Activated CD8-positive, alpha-beta memory T cell treated with anti-CD3 and anti-CD28 coated beads, Interleukin-2, amount 50 U/mL, for 1 hour (primary cell): Measurements from ENCODE around the gene DDRGK1.
"Not testable (repeated sequence)": the region's sequence is repeated elsewhere in the genome, so short reads cannot be mapped to it uniquely, and the experiment has no call there.

Source experiments
- DNase-seq: peaks from one replicate; pipeline ENCODE4 v3.0.0-alpha.2; 2020; ENCODE audit errors: extremely low read depth

Gene DDRGK1

DNA sequence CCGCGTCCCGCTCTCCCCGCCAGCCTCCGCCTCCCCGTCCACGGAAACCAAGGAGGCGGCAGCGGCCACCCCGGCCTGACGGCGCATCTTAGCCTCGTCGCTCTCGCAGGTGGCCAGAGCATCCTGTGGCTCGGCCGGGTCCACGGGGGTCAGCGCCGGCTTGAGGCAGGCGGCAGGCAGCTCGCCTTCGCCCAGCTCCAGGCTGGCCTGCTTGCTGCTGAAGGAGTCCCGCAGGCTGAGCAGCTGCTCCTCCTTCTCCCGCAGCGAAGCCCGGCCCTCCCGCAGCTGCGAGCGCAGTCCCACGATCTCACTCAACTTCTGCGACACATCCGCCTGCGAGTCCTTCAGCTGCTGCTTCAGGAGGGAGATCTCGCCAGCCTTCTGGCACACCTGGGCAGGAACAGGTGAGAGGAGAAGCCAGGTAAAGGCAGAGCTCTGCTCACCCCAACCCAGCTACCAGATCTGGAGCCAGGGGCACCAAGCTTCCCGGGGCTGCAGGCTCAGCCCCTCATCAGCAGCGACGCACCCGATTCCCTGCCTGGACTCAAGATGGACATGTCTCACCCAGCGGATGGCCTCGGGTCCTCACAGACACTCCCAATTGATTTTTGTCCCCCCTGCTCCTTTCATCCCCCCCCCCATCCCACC lies 39.6 kb downstream of the DDRGK1 start:
- DNase-seq = no peak

- DNase-seq = no peak
These were observed 40.3 kb downstream of the DDRGK1 start for GRCh38 chr20:3164043-3164762.

DNA sequence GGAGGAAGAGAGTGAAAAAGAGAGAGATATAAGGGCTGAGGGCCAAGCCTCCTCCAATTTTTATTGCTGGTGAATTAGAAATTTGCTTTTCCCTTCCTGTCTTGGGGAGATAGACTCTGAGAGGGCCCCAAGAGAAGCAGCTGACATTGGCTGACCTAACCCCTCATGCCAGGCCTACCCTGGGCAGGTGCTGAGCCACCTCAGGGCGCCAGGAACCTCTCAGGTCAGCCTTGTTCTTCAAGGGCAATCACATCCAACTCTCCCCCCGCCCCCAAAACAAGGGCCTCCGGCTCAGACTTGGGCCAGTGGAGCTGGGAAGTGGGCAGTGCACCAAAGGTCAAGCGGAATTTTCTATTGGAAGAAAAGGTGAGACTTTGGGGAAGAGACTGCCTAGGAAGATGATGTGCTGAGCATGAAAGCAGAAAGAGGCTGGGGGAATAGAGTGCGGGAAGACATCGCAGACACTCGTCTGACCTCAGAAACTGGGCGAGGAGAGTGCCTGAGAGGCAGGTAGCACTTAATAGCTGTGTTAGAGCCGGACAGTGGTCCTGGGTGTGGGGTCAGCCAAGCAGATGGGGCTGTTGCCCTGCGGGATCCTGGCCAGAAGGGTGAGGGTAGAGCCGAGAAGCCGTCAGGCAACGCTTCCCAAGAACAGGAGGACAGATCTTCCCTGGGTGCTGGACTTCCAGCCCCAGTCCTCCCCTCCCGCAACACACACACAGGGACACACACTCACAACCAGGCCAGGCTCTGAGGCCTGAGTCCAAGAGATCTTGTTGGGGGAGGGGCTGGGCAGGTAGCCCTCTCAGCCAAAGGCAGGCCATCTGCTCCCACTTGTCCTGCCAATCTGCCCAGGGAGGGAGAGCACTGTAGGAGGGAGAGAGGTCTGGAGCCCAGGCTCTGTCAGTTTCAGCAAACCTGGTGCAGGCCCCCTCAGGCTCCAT lies 41.1 kb downstream of the DDRGK1 start:
- DNase-seq = no peak

DNA sequence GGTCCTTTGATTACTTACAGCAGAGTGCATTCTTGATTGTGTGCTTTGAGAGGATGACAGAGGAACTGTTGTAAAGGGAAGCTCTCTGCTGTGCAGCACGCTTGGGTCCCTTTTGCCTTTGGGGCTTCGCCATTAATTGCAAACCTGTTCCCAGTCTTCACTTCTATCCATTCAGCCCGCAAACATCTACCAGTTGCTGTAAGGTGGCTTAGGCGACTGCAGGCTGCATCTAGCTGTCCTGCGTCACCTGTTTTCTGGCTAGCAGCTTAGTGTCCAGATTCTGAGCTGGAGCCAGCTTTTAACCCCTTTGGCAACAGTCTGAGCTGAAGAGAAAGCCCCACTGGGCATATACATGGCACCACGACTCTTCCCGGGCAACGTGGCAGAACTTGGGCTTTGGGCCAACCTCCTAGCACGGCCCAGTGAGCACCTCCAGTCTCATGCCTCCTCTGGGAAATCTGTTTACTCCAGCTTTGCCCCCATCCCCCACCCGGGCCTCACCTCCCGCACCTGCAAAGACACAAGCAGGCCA lies 42.3 kb downstream of the DDRGK1 start:
- no peak for DNase-seq

DNA sequence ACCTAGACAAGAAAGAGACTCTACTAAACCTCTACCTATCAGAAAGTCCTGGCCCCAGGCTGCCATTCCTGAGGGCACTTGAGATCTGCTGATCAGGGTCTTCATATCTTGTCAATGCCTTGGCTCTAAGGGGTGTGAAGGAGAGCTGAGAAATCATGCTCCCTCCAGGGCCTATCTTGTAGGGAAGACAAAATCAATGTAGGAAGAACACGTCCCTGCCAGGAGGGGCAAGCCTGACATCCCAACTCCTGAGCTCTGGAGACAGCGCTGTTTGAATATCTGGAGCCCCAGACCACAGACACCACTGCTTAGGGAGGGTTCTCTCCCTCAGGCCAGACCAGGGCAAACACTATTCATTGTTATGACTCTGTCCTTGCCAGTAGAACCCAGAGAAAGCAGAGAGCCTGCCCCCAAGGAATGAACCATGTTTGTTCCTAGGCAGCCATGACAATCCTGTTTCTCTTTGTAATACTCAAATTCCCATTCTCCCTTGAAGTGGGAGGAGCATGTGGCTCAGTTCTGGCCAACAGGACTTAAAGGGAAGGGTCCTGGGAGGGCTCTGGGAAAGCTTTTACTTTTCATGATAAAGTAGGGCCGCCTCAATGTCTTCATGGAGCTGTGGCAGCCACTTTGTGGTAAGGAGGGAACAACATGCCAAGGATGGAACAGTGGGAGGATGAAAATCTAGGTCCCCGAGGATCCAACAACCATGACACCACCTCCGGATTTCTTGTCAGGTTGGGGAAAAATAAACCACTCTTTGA lies 43.0 kb downstream of the DDRGK1 start:
- no peak for DNase-seq

DNA sequence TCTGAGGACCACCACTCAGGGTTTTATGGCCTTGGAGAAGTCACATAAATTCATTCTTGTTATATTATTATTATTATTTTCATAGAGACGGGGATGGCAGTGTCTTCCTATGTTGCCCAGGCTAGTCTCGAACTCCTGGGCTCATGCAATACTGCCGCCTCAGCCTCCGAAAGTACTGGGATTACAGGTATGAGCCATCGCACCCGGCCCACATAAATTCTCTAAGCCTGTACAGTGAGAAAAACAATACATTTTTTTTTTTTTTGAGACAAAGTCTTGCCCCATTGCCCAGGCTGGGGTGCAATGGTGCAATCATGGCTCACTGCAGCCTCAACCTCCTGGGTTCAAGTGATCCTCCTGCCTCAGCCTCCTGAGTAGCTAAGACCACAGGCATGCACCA lies 44.1 kb downstream of the DDRGK1 start:
- DNase-seq = no peak

GRCh38 chr20:3158968-3159431 lies 45.5 kb downstream of the DDRGK1 start:
- no peak for DNase-seq

- DNase-seq = no peak
These were observed 46.7 kb downstream of the DDRGK1 start for GRCh38 chr20:3157817-3158216.

GRCh38 chr20:3156811-3157619 lies 47.5 kb downstream of the DDRGK1 start:
- DNase-seq = no peak

DNA sequence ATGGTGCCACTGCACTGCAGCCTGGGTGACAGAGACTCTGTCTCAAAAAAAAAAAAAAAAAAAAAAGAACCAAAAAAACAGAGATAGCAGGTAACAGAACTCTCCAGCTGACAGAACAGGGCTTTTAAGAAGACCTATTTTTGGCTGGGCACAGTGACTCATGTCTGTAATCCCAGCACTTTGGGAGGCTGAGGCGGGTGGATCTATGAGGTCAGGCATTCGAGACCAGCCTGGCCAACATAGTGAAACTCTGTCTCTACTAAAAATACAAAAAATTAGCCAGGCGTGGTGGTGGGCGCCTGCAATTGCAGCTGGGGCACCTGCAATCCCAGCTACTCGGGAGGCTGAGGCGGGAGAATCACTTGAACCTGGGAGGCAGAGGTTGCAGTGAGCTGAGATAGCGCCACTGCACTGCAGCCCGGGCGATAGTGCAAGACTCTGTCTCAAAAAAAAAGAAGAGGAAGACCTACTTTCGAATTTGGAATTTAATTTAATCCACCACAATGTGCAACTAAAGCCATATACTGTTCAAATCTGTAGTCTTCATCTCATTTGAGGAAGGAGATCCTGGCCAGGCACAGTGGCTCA lies 52.3 kb downstream of the DDRGK1 start:
- not testable (repeated sequence) for DNase-seq

DNA sequence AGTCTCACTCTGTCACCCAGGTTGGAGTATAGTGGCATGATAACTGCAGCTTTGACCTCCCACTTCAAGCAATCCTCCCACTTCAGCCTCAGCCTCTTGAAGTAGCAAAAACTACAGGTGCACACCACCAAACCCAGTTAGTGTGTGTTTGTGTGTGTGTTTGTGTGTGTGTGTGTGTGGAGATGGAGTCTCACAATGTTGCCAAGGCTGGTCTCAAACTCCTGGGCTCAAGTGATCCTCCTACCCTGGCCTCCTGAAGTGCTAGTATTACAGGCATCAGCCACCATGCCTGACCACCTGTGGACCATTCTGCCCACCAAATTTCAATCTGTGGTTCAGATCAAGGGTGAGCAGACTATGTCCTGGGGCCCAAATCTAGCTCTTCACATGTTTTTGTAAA lies 53.6 kb downstream of the DDRGK1 start:
- DNase-seq = no peak

DNA sequence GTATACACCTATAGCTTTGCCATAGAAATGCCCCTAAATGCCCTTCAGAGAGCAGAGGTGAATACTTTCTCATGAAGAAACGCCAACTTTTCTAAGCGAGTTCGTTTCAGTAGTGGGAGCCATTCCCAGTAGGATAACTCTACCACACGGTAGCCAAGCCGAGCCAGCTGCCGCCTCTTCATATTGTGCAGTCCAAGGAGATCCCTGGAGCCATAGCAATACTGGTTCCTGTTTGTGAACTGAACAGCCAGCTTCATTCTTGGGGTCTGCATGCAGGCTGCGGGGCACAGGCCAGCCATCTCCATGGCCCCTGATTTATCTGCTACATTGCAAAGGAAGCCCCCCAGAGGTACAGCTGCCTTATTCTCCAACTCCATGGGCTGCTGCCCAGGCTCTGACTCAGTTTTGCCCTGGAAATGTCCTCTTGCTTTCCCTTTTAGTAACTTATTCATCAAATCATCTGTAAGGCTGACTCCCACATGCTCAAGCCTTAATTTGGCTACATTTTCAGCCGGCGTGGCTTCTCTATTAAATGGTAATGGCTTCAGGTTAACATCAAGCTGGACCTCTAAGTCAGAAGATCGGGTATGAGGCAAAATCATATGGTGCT lies 57.6 kb downstream of the DDRGK1 start:
- no peak for DNase-seq

DNA sequence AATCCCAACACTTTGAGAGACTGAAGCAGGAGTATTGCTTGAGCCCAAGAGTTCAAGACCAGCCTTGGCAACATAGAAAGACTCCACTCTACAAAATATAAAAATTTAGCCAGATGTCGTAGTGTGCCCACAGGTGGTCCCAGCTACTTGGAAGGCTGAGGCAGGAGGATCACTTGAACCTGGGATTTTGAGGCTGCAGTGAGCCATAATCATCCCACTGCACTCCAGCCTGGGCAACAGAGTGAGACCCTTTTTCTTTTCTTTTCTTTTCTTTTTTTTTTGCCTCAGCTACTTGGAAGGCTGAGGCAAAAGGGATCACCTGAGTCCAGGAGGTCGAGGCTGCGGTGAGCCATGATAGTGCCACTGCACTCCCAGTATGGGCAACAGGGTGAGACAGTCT lies 62.7 kb downstream of the DDRGK1 start:
- no peak for DNase-seq
